NCI-H510A (cell line): Measurements from ENCODE around the gene NPFF.

ENCODE experiments used
- DNase-seq: peaks from one replicate; lab custom pipeline; 2025; lab: John Stamatoyannopoulos, UW

Gene NPFF

GRCh38 chr12:53474819-53475218 lies 32.5 kb downstream of the NPFF start:
- no peak for DNase-seq

DNA sequence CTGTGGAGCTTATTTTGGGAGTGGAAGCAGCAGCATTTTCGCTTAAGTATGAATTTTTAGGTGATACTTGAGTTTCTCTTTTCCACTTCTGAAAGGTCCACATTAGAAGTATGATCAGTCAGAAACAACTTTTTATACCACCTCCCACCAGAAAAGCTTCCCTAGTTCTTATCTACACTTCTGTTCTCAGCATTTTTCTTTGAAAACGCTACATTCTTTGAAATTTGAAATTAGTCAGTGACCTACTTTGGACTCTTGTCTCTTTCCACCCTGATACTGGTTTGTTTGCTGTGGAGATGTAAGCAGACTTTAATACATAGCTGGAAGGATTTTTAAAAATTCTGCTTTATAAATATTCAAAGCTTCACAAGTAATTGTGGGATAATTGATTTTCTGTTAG lies 33.2 kb downstream of the NPFF start:
- no peak for DNase-seq

- DNase-seq, result no peak
Observed at GRCh38 chr12:53472056-53472582, 35.2 kb downstream of the NPFF start.

DNA sequence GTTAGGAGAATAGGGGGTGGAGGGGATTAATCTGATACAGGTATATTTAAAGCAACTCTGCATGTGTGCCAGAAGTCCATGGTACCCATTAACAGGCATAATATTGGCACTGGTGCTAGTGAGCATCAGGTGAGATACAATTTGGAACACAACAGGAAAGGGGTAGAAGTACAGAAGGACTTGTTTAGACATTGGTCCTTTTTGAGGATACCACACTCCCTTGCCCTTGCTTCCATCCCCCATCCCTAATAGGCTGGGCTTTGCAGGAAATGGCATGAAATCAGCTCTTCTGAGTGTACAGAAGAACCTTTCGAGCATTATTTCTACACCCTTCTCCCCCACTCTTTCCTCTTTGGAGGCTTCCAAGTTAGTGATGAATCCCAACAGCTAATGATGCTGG lies 39.0 kb downstream of the NPFF start:
- no peak for DNase-seq

- DNase-seq, result no peak
Observed at GRCh38 chr12:53467880-53468279, 39.4 kb downstream of the NPFF start.

- no peak for DNase-seq
Observed at GRCh38 chr12:53467082-53467481, 40.2 kb downstream of the NPFF start.

DNA sequence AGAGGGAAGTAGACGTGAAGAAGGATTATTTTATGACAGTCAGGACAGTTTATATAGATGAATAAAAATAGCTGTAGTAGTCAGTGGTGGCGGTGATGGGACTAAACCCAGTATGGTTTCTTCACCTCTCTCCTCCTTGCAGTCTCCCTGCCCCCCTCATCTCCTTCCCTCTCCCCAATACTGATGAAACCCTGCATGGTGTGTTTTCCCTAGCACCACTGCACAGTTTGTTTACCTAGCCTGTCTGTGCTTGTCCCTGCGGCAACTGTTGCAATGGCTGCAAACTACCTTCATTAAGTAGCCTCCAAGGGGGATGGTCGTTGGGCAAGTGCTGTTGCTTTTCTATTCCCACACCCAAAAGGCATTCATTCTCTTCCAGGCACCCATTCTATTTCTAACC lies 40.6 kb downstream of the NPFF start:
- DNase-seq, result no peak

- no peak for DNase-seq
Observed at GRCh38 chr12:53465679-53466078, 41.6 kb downstream of the NPFF start.

DNA sequence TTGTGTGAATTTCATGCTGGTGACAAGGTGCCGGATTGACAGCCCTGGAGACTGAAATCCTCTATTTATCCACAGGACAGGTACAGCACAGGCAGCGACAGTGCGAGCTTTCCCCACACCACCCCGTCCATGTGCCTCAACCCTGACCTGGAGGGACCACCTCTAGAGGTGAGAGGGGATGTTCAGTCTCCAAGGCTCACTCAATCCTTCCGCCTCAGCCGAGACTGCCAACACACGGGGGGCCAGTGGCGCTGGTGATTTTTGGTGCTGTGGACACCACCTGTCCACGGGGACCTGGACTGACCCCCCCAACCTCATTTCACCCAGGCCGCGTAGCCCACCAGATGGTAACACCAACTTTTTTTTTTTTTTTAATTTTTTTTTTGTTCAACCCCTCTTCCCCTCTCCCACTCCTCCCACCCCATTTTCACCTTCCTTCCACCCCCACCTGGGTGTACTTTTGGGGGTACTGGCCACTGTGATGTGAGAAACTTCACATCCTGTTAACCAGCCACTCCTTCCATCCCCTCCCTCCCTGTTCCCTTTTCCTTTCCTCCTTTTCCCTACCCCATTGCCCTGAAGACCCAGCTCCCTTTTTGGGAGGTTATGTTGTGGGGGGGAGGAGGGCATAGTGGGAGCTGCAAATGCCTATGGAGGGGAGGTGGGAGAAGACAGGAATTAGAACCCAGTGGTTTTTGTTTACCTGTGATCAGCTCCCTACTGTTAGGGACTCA lies 42.4 kb downstream of the NPFF start:
- DNase-seq, result no peak

- DNase-seq, result no peak
Observed at GRCh38 chr12:53463802-53464560, 43.3 kb downstream of the NPFF start.

GRCh38 chr12:53462935-53463334 lies 44.3 kb downstream of the NPFF start:
- no peak for DNase-seq

DNA sequence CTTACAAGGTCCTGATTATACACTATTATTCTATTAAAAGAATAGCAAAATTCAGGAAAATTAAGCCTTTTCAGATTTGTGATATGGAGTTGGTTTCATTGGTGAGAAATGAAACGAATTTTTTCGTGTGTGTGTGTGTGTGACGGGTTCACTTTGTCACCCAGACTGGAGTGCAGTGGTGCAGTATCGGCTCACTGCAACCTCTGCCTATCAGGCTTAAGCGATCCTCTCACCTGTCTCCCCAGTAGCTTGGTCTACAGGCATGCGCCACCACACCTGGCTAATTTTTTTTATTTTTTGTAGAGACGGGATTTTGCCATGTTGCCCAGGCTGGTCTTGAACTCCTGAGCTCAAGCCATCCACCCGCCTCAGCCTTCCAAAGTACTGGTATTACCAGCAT lies 45.7 kb downstream of the NPFF start:
- DNase-seq, result no peak

DNA sequence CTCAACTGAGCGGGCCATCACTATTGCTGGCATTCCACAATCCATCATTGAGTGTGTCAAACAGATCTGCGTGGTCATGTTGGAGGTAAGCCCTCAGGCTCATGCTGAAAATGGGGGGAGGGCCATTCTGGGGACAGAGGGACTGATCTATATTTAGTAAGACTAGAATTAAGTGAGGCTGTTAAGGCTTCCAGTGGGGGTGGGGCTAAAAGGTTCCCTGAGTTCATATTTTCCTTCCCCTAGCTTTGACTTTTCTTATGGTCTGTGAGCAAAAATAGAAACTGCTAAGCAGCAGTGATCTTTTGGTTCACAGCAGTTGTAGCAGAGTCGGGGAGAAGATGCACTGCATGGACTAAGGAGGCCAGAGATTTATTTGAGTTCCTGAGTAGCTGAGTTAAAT lies 46.2 kb downstream of the NPFF start:
- DNase-seq, result no peak

DNA sequence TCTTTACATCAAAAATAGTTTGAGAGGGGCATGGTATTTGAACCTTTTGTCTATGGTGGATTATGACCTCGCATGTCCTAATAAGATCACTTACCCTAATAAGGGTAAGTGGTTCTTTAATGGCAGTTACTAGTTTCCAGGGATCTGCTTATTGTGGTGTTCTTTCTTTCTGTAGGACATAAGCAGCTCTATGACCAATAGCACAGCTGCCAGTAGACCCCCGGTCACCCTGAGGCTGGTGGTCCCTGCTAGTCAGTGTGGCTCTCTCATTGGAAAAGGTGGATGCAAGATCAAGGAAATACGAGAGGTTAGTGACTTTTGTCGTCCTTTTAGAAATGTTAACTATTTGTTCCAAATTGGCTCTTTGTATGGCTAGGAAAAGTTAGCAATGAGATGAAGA lies 48.2 kb downstream of the NPFF start:
- DNase-seq, result no peak
